BLaER1 (cell line): Measurements from ENCODE around the gene GPR132.

Experiments
- H3K27ac ChIP-seq: shearing (Covaris generic); formaldehyde crosslinking; 2 replicates; pipeline ENCODE4 v1.8.1; 2022
- H3K27me3 ChIP-seq: shearing (Covaris generic); formaldehyde crosslinking; 2 replicates; pipeline ENCODE4 v1.8.1; 2022
- H3K36me3 ChIP-seq: shearing (Covaris generic); formaldehyde crosslinking; 2 replicates; pipeline ENCODE4 v1.8.1; 2022
- H3K4me1 ChIP-seq: shearing (Covaris generic); formaldehyde crosslinking; 2 replicates; pipeline ENCODE4 v1.8.1; 2022
- H3K4me2 ChIP-seq: shearing (Covaris generic); formaldehyde crosslinking; 2 replicates; pipeline ENCODE4 v1.8.1; 2022
- H3K4me3 ChIP-seq: shearing (Covaris generic); formaldehyde crosslinking; 2 replicates; pipeline ENCODE4 v1.8.1; 2022
- H3K9ac ChIP-seq: shearing (Covaris generic); formaldehyde crosslinking; 2 replicates; pipeline ENCODE4 v1.8.1; 2022
- H3K9me3 ChIP-seq: shearing (Covaris generic); formaldehyde crosslinking; 2 replicates; pipeline ENCODE4 v1.8.1; 2022
- H4K20me1 ChIP-seq: shearing (Covaris generic); formaldehyde crosslinking; 2 replicates; pipeline ENCODE4 v1.8.1; 2022
- Cebpa-rat ChIP-seq: shearing (Covaris generic); IDR thresholded peaks from 2 replicates; pipeline ENCODE4 v1.8.1; 2022

GPR132 gene

DNA sequence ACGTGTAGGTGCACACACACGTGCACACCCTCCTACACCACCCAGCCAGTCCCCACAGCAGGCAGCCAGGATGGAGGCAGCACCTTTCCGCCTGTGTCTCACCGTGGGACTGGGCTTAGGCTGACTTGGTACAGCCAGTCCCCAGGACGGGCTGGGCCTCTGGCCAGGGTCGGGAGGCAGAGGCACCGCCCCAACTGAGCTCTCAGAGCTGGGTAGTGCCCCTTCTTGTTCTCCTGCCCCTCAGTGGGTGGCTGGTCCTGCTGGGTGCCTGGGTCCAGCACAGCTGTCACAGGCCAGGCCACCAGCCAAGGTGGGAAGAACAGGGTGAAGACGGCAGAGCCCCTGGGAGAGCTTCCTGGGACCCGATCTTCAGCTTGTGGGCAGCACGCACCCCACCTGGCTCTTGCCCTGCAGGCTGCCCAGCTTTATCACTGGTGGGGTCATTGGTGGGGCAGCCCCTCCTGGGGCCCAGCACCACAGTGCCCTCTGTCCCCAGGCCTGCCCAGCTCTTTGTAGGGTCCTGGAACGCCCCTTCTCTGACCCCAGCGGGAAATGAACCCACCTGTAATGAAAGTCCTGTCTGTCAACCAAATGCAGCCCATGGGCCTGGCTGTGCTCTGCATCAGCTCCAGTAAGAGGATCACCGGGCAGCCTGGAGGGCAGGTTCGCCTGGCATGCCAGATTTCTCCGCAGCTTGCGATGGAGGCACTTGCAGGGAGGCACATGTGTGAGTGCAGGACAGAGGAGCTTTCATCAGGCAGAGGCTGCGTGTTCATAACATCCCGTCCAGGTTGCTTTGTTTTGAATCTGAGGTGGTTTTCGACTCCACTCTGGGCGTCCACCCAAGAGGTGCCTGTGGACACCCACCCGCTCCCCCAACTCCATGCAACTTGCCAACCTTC, 59.0 kb downstream of the GPR132 start:
- Histone ChIP-seq H3K4me3 (no peak overlapping the region), H4K20me1 (peaks cover 60% of the 10 kb centered on the region), H3K27me3 (no peaks in the 10 kb centered on the region), H3K27ac (no peak overlapping the region), H3K36me3 (peaks cover 71% of the 10 kb centered on the region), H3K9me3 (no peaks in the 10 kb centered on the region), H3K9ac (no peak overlapping the region), H3K4me2 (no peak overlapping the region), H3K4me1 (0 out of 2 replicates have a peak, but pooled peaks cover 5% of the 10 kb centered on the region)
- no peak for TF ChIP-seq Cebpa-rat

DNA sequence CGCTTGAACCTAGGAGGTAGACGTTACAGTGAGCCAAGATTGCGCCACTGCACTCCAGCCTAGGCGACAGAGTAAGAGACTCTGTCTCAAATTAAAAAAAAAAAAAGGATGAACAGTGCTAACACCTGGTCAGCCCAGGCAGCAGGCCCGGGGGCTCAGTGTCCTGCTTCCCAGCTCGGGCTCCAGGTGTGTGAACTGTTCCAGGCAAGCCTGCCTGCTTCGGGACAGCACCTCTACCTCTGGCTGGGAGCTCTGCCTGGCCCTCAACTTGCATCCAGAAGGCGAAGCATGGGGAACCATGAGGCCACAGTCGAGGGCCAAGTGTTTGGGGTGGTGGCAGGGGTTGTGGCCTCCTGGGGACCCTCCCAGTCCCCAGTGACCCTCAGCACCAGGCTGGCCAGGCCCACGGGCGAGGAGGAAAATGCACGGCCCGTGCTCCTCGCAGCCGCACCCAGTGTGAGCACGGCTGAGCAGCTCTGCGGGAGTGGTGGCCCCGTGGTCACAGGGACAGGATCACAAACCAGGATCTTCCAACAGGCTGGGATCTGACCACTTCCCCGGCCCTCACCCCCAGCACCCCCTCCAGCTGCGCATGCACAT, 59.8 kb downstream of the GPR132 start:
- Histone ChIP-seq H3K4me2 (no peak overlapping the region), H3K4me3 (no peak overlapping the region), H3K27me3 (no peaks in the 10 kb centered on the region), H3K27ac (no peak overlapping the region), H3K36me3 (peaks cover 65% of the 10 kb centered on the region), H3K4me1 (no peaks in the 10 kb centered on the region), H3K9ac (no peak overlapping the region), H4K20me1 (peaks cover 52% of the 10 kb centered on the region), H3K9me3 (no peaks in the 10 kb centered on the region)
- TF ChIP-seq Cebpa-rat, result no peak
